ENCODE measurements around the gene ACOT7. TPM values are rescaled to one million over a fixed set of nuclear protein-coding genes. Genes with fewer than 3 reads are reported as not detected.

The ACOT7 gene
- total RNA-seq, 4 donors from 2014 or later: 5.6 to 55.0 (median 31.0) TPM

DNA sequence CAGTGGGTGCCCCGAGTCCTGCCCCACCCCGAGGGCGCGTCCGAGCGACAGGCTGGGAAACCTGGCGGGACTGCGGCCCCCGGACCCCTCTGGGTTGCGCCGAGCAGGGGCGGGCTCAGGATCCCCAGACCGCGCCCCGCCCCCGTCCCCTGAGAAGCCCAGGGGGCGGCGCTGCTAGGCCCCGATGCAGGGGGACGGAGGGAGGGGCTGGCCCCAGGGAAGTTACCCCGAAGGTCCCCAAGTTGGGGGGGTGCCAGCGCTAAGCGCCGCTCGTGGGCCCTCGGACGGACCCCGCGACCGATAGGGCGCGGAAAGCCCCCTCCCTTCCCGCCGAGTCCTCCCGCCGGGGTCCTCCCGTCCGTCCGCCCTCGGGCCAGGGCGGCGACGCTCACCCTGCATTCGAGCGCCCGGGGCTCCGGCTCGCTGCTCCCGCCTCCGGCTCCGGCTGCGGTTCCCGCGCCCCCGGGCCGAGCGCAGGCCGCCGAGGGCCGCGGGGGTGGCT, 133.1 kb downstream of the ACOT7 start:
- H3K27ac ChIP-seq: peak overlapping the region; percentile 58 to 82 (median 79)
- no peak for DNase-seq
- H3K9me3 ChIP-seq: no peaks in the 10 kb centered on the region
- peaks cover 20% of the 10 kb centered on the region for H3K27me3 ChIP-seq
- WGBS, 2 donors (ENCODE audit: low coverage in 1 of 2): 2% methylated on average over 37 of the region's 61 CpGs; no CpG with 5 or more reads in 1 of the 2 donors
- peak overlapping the region; percentile 36 to 75 (median 62) for H3K4me3 ChIP-seq
- peaks cover 5 to 25% (median 22%) of the 10 kb centered on the region in 4 donors for H3K4me1 ChIP-seq
- H3K36me3 ChIP-seq: no peaks in the 10 kb centered on the region
- intact Hi-C loops (cut with DNase I; ENCODE audit: low total_unique reads) (no loop called here), in situ Hi-C loops (cut with MboI; ENCODE audit: low pct_ligation_motif_present in 1 of 4, low pct_unique_long_range_greater_than_20kb in 1 of 4, low sequenced_read_pairs in 3 of 4) (no loop called here)
- no peak for TF ChIP-seq POLR2A (IDR thresholded peaks at IDR 0.05)
- TF ChIP-seq, protein P1, sequence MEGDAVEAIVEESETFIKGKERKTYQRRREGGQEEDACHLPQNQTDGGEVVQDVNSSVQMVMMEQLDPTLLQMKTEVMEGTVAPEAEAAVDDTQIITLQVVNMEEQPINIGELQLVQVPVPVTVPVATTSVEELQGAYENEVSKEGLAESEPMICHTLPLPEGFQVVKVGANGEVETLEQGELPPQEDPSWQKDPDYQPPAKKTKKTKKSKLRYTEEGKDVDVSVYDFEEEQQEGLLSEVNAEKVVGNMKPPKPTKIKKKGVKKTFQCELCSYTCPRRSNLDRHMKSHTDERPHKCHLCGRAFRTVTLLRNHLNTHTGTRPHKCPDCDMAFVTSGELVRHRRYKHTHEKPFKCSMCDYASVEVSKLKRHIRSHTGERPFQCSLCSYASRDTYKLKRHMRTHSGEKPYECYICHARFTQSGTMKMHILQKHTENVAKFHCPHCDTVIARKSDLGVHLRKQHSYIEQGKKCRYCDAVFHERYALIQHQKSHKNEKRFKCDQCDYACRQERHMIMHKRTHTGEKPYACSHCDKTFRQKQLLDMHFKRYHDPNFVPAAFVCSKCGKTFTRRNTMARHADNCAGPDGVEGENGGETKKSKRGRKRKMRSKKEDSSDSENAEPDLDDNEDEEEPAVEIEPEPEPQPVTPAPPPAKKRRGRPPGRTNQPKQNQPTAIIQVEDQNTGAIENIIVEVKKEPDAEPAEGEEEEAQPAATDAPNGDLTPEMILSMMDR (IDR thresholded peaks at IDR 0.05): no peak
- no peak for TF ChIP-seq POLR2AphosphoS5 (IDR thresholded peaks at IDR 0.05)
- no peak for TF ChIP-seq EP300 (IDR thresholded peaks at IDR 0.05; ENCODE audit: low read depth)

DNA sequence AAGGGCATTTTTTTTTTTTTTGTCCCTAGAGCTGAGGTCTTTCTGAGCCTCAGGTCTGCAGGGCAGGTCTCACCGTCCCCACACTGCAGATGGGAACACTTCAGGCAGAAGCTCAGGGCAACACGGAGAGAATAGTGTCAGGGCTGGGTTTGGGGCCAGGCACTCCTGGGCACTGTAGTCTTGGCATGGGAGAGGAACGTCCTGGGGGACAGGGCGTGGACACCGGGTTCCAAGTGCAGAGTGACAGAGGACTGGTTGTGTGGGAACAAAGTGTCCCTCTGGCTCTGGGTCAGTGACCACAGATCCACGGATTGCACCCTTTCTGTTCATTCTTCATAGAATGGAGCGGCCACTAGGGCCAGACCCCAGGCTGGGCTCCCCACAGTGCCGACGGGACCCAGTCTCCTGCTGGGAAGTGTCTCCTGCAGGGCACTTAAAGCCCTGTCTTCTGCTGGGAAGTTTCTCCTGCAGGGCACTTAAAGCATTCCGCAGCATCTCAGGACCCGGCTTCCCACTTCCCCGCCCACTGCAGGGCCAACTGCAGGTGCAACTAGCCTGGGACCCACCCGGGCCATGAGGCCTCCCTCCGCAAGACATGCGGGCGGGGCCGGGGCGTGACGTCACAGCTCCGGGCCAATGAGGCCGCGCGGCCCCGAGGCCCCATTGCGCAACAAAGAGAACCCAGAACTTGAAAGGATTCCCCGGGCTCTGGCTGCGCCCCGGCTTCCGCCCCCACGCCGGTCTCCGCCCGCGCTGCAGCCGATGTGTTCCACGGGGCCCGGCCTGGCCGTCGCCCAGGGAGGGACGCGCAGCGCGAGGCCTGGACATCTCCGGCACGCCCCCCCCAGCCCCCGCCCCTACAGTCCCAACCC, 133.8 kb downstream of the ACOT7 start:
- DNase-seq: peak; percentile 86
- Histone ChIP-seq H3K36me3 (no peaks in the 10 kb centered on the region), H3K27ac (peak overlapping the region; percentile 58 to 82 (median 79)), H3K9me3 (no peaks in the 10 kb centered on the region), H3K4me3 (peak overlapping the region; percentile 36 to 75 (median 62)), H3K4me1 (peaks cover 5 to 25% (median 22%) of the 10 kb centered on the region in 4 donors), H3K27me3 (peaks cover 20% of the 10 kb centered on the region)
- TF ChIP-seq POLR2A (IDR thresholded peaks at IDR 0.05) (peak; percentile 19), POLR2AphosphoS5 (IDR thresholded peaks at IDR 0.05) (peak in 1 of 3 donors; percentile 29)
- TF ChIP-seq, protein P1 (IDR thresholded peaks at IDR 0.05): no peak
- intact Hi-C loops (cut with DNase I; ENCODE audit: low total_unique reads) (no loop called here), in situ Hi-C loops (cut with MboI; ENCODE audit: low pct_ligation_motif_present in 1 of 4, low pct_unique_long_range_greater_than_20kb in 1 of 4, low sequenced_read_pairs in 3 of 4) (loop anchor here in 2 of 4 donors (10.0 kb wide), 2 partner anchors 85 to 145 kb away; no protein-coding TSS in a partner anchor)
- WGBS, 2 donors (ENCODE audit: low coverage in 1 of 2): 15% methylated on average over 19 of the region's 46 CpGs; no CpG with 5 or more reads in 1 of the 2 donors

DNA sequence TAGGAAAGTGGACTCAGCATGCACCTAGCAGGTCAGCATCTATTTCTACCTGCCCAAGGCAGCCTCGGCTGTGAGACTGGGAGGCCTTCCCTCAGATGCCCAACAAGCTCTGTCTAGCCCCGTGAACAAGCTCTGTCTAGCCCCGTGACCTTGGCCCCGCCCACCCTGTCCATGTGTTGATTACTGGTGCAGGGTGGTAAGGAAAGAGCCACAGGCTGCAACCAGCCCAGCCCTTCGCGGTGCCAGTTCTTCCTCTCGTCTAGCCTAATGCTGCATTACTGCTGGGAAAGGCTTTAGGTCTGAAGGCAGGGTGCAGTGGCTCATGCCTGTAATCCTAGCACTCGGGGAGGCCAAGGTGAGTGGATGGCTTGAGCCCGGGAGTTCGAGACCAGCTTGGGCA, 134.9 kb downstream of the ACOT7 start:
- H3K27me3 ChIP-seq: peaks cover 20% of the 10 kb centered on the region
- H3K9me3 ChIP-seq: no peaks in the 10 kb centered on the region
- in situ Hi-C loops (cut with MboI; ENCODE audit: low pct_ligation_motif_present in 1 of 4, low pct_unique_long_range_greater_than_20kb in 1 of 4, low sequenced_read_pairs in 3 of 4) (loop anchor here in 2 of 4 donors (10.0 kb wide), 2 partner anchors 86 to 146 kb away; no protein-coding TSS in a partner anchor), intact Hi-C loops (cut with DNase I; ENCODE audit: low total_unique reads) (no loop called here)
- H3K27ac ChIP-seq: no peak overlapping the region
- H3K4me3 ChIP-seq: no peak overlapping the region
- TF ChIP-seq POLR2AphosphoS5 (IDR thresholded peaks at IDR 0.05) (no peak), POLR2A (IDR thresholded peaks at IDR 0.05) (no peak), EP300 (IDR thresholded peaks at IDR 0.05; ENCODE audit: low read depth) (no peak)
- TF ChIP-seq, protein P1 (IDR thresholded peaks at IDR 0.05): no peak
- DNase-seq: peak; percentile 56
- H3K36me3 ChIP-seq: no peaks in the 10 kb centered on the region
- H3K4me1 ChIP-seq: peaks cover 5 to 25% (median 22%) of the 10 kb centered on the region in 4 donors
- WGBS, 2 donors (ENCODE audit: low coverage in 1 of 2): 77 to 80% methylated on average over 1 to 9 of the region's 10 CpGs

DNA sequence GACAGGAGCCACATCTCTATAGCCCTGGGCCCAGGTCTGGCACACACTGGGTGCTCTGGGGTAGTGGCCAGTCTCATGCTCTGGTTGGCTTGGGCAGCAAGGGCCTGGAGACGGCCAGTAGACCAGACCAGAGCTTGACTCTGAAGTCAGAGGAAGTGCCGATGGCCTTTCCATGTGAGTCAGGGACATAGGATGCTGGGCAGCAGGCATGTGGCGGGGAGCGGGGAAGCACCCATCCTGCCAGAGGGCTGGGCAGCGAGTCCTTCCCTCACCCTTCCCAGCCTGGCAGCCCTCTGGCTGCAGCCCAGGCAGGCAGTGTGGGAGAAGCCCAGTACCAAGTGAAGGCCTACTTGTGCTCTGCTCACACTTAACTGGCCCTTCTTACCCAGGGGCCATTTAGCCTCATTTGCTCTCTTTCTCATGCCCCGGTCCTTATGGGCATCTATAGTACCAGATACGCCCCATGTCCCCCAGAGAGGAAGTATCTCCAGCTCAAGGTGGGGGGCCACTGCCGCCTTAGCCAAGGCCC, 136.0 kb downstream of the ACOT7 start:
- no peak for DNase-seq
- TF ChIP-seq, protein P1 (IDR thresholded peaks at IDR 0.05): no peak
- no peak for TF ChIP-seq EP300 (IDR thresholded peaks at IDR 0.05; ENCODE audit: low read depth)
- no peak for TF ChIP-seq POLR2A (IDR thresholded peaks at IDR 0.05)
- no peak for TF ChIP-seq POLR2AphosphoS5 (IDR thresholded peaks at IDR 0.05)
- Histone ChIP-seq H3K27me3 (peaks cover 24% of the 10 kb centered on the region), H3K9me3 (no peaks in the 10 kb centered on the region), H3K27ac (no peak overlapping the region), H3K36me3 (no peaks in the 10 kb centered on the region), H3K4me1 (peaks cover 5 to 25% (median 22%) of the 10 kb centered on the region in 4 donors), H3K4me3 (no peak overlapping the region)
- WGBS, 2 donors (ENCODE audit: low coverage in 1 of 2): 96% methylated on average over 8 of the region's 8 CpGs; no CpG with 5 or more reads in 1 of the 2 donors
- intact Hi-C loops (cut with DNase I; ENCODE audit: low total_unique reads): no loop called here
- in situ Hi-C loops (cut with MboI; ENCODE audit: low pct_ligation_motif_present in 1 of 4, low pct_unique_long_range_greater_than_20kb in 1 of 4, low sequenced_read_pairs in 3 of 4): loop anchor here in 2 of 4 donors (10.0 kb wide), 2 partner anchors 87 to 147 kb away; no protein-coding TSS in a partner anchor

Measured in transverse colon (tissue), 4 donors.